H1 (cell line): ENCODE results near the gene VARS2. TPM values are rescaled to one million over a fixed set of nuclear protein-coding genes. Genes with fewer than 3 reads are reported as not detected.
"Not testable (repeated sequence)": the region's sequence is repeated elsewhere in the genome, so short reads cannot be mapped to it uniquely, and the experiment has no call there.

Experiments used
- CTCF ChIA-PET: fragments of 300-600 bp; sonication (Branson Sonifier 250); formaldehyde crosslinking; loops from one replicate; lab custom pipeline; 2021; ENCODE audit not compliant: partially characterized antibody; lab: Charles Lee
- POLR2A ChIA-PET: fragments of 300-600 bp; sonication (Branson Sonifier 250); formaldehyde crosslinking; loops from one replicate; lab custom pipeline; 2021; ENCODE audit warnings: inconsistent platforms; ENCODE audit not compliant: partially characterized antibody; lab: Charles Lee
- DNase-seq, 2 experiments: peaks; one replicate each; pipeline versions ENCODE4 v3.0.0 to v3.0.0-alpha.2; 2010 to 2022; ENCODE audit warnings: low spot score in 2 of 2, low read depth in 1 of 2, mixed read lengths in 1 of 2
- FAIRE-seq: peaks from 2 replicates; lab custom pipeline; 2011; peaks lifted over from hg19 to GRCh38; lab: Jason Lieb, UNC
- H2AFZ ChIP-seq: 2 replicates; pipeline ENCODE4 v1.8.1; 2012; ENCODE audit warnings: low read length, inconsistent platforms
- H2AK5ac ChIP-seq: 2 replicates; pipeline ENCODE4 v1.6.1; 2013; ENCODE audit warnings: low read depth, low read length
- H2BK120ac ChIP-seq: replicated peaks from 2 replicates; pipeline ENCODE3; 2013; ENCODE audit warnings: low read depth, low read length, inconsistent platforms
- H2BK12ac ChIP-seq: 2 replicates; pipeline ENCODE4 v1.6.1; 2013; ENCODE audit warnings: low read depth, low read length
- H2BK15ac ChIP-seq: 2 replicates; pipeline ENCODE4 v1.6.1; 2013; ENCODE audit warnings: low read length
- H2BK20ac ChIP-seq: 2 replicates; pipeline ENCODE4 v1.6.1; 2013; ENCODE audit warnings: low read length
- H2BK5ac ChIP-seq: 2 replicates; pipeline ENCODE4 v1.6.1; 2013; ENCODE audit warnings: low read depth, low read length
- H3K14ac ChIP-seq: 2 replicates; pipeline ENCODE4 v1.6.1; 2013; ENCODE audit warnings: inconsistent platforms; ENCODE audit not compliant: insufficient read length
- H3K18ac ChIP-seq: 2 replicates; pipeline ENCODE4 v1.6.1; 2013; ENCODE audit warnings: low read length; ENCODE audit errors: extremely low read depth
- H3K23ac ChIP-seq: 2 replicates; pipeline ENCODE4 v1.6.1; 2013; ENCODE audit warnings: inconsistent platforms; ENCODE audit not compliant: insufficient read length
- H3K23me2 ChIP-seq: 2 replicates; pipeline ENCODE4 v1.6.1; 2013; ENCODE audit warnings: low read depth, low read length
- H3K27ac ChIP-seq: 2 replicates; pipeline ENCODE4 v1.6.1; 2011; ENCODE audit warnings: low read depth, low read length, inconsistent platforms
- H3K27me3 ChIP-seq, 4 experiments: replicated peaks in 1 of 4; 1 replicate in 1 of 4; 2 replicates in 3 of 4; pipeline versions ENCODE4 v1.6.1 to v1.8.1; 2011 to 2013; ENCODE audit warnings: low read length in 3 of 4, mild to moderate bottlenecking in 3 of 4, inconsistent platforms in 2 of 4, mixed read lengths in 2 of 4, moderate library complexity in 1 of 4; ENCODE audit not compliant: control insufficient read depth in 3 of 4, insufficient read depth in 3 of 4; ENCODE audit errors: extremely low read depth in 1 of 4
- H3K36me3 ChIP-seq, 4 experiments: 2 replicates each; pipeline versions ENCODE4 v1.6.1 to v1.8.1; 2011 to 2013; ENCODE audit warnings: mild to moderate bottlenecking in 4 of 4, low read length in 3 of 4, moderate library complexity in 2 of 4, control low read depth in 1 of 4, inconsistent platforms in 1 of 4; ENCODE audit not compliant: insufficient read depth in 4 of 4, control insufficient read depth in 2 of 4
- H3K4ac ChIP-seq: replicated peaks from 2 replicates; pipeline ENCODE3; 2013; ENCODE audit warnings: low read length, low read depth, mixed read lengths, inconsistent platforms; ENCODE audit not compliant: insufficient read length
- H3K4me1 ChIP-seq, 4 experiments: replicated peaks in 1 of 4; 1 replicate in 1 of 4; 2 replicates in 3 of 4; pipeline versions ENCODE4 v1.6.1 to v1.8.1; 2011 to 2013; ENCODE audit warnings: low read length in 3 of 4, inconsistent platforms in 2 of 4, mixed read lengths in 1 of 4; ENCODE audit not compliant: insufficient read depth in 4 of 4, control insufficient read depth in 3 of 4
- H3K4me2 ChIP-seq, 2 experiments: 2 replicates each; pipeline versions ENCODE4 v1.6.1 to v1.8.1; 2011 to 2013; ENCODE audit warnings: low read depth in 2 of 2, low read length in 2 of 2, control low read depth in 1 of 2, inconsistent platforms in 1 of 2, mild to moderate bottlenecking in 1 of 2; ENCODE audit not compliant: insufficient read depth in 1 of 2
- H3K4me3 ChIP-seq, 4 experiments: fragments of 200-600, 300-600 bp in 1 of 4; sonication (generic), shearing (Covaris generic), sonication (Bioruptor Twin) in 1 of 4; 2 replicates each; pipeline versions ENCODE4 v1.5.1 to v1.8.1; 2011 to 2016; ENCODE audit warnings: low read length in 4 of 4, low read depth in 3 of 4, control low read depth in 2 of 4, inconsistent platforms in 2 of 4, mild to moderate bottlenecking in 2 of 4, mixed read lengths in 1 of 4, moderate library complexity in 1 of 4; ENCODE audit not compliant: insufficient read depth in 2 of 4; ENCODE audit errors: extremely low read depth in 1 of 4
- H3K56ac ChIP-seq: replicated peaks from 2 replicates; pipeline ENCODE3; 2013; ENCODE audit warnings: low read depth, mild to moderate bottlenecking, mixed read lengths, low read length, inconsistent platforms; ENCODE audit not compliant: insufficient read length
- H3K79me1 ChIP-seq: 2 replicates; pipeline ENCODE4 v1.6.1; 2013; ENCODE audit warnings: low read depth, low read length, control low read depth
- H3K79me2 ChIP-seq, 2 experiments: 2 replicates each; pipeline versions ENCODE4 v1.6.1 to v1.8.1; 2012 to 2013; ENCODE audit warnings: low read length in 2 of 2, mild to moderate bottlenecking in 2 of 2, inconsistent platforms in 1 of 2; ENCODE audit not compliant: insufficient read depth in 2 of 2, control insufficient read depth in 1 of 2
- H3K9ac ChIP-seq, 4 experiments: replicated peaks in 1 of 4; 1 replicate in 1 of 4; 2 replicates in 3 of 4; pipeline versions ENCODE4 v1.6.1 to v1.8.1; 2011 to 2013; ENCODE audit warnings: low read depth in 3 of 4, low read length in 3 of 4, control low read depth in 2 of 4, mild to moderate bottlenecking in 2 of 4, moderate library complexity in 2 of 4, inconsistent platforms in 1 of 4; ENCODE audit errors: extremely low read depth in 1 of 4
- H3K9me3 ChIP-seq, 2 experiments: 2 replicates each; pipeline versions ENCODE4 v1.6.1 to v1.8.1; 2012 to 2013; ENCODE audit warnings: mild to moderate bottlenecking in 2 of 2, moderate library complexity in 2 of 2, control low read depth in 1 of 2, inconsistent platforms in 1 of 2, low read depth in 1 of 2, low read length in 1 of 2, mixed read lengths in 1 of 2; ENCODE audit not compliant: insufficient read depth in 2 of 2
- H4K20me1 ChIP-seq, 2 experiments: replicated peaks in 1 of 2; 2 replicates each; pipeline versions ENCODE3 to v1.8.1; 2011 to 2013; ENCODE audit warnings: inconsistent platforms in 2 of 2, low read length in 2 of 2, mild to moderate bottlenecking in 1 of 2; ENCODE audit not compliant: insufficient read depth in 2 of 2, control insufficient read depth in 1 of 2
- H4K5ac ChIP-seq: 2 replicates; pipeline ENCODE4 v1.6.1; 2013; ENCODE audit warnings: low read length, low read depth, mixed read lengths, inconsistent platforms; ENCODE audit not compliant: insufficient read length
- H4K8ac ChIP-seq: 2 replicates; pipeline ENCODE4 v1.8.0; 2013; ENCODE audit warnings: mild to moderate bottlenecking, moderate library complexity, low read length, inconsistent platforms; ENCODE audit not compliant: insufficient read depth; ENCODE audit errors: extremely low read depth
- H4K91ac ChIP-seq: replicated peaks from 2 replicates; pipeline ENCODE3; 2013; ENCODE audit warnings: low read length, mixed read lengths, inconsistent platforms; ENCODE audit not compliant: insufficient read length
- WGBS, 2 experiments: shearing (Covaris generic) in 1 of 2; methylation state at CpG; one replicate each; pipeline versions ENCODE4 v1.1.6 to v1.1.7; 2013 to 2015; ENCODE audit warnings: low lambda C conversion rate in 2 of 2, mixed read lengths in 2 of 2, inconsistent platforms in 1 of 2, low coverage in 1 of 2, missing lambda C conversion rate in 1 of 2; ENCODE audit not compliant: insufficient replicate concordance in 2 of 2, insufficient coverage in 1 of 2, insufficient read length in 1 of 2; ENCODE audit errors: extremely low coverage in 1 of 2, missing lambda C conversion rate in 1 of 2; 5-methylcytosine and 5-hydroxymethylcytosine counted together
- polyA plus RNA-seq, 7 experiments: library from polyadenylated mRNA; depleted of rRNA in 3 of 7; stranded (reverse) in 5 of 7; unstranded in 2 of 7; fragments of >200 nt in 5 of 7; fragments of 200-250 nt in 2 of 7; gene quantifications; 1 replicate in 5 of 7; 2 replicates in 1 of 7; 4 replicates in 1 of 7; pipeline versions ENCODE4 v1.2.1 to v1.2.3, GENCODE V29; 2011 to 2013; ENCODE audit warnings: missing spikeins in 2 of 7, mixed read lengths in 2 of 7
- total RNA-seq: library from RNA; stranded (reverse); fragmentation: NEBNext Ultra II Directional; extraction: Animal tissue kit (Norgen Biotek cat#: 25700); gene quantifications from 2 replicates; pipeline ENCODE4 v1.2.1, GENCODE V29; 2021

Gene VARS2
- total and polyA plus RNA-seq, 2 of the 8 experiments (the other 6 are each of a cell fraction or from before 2014, with no cell fraction given) = 26.8 to 47.7 TPM

DNA sequence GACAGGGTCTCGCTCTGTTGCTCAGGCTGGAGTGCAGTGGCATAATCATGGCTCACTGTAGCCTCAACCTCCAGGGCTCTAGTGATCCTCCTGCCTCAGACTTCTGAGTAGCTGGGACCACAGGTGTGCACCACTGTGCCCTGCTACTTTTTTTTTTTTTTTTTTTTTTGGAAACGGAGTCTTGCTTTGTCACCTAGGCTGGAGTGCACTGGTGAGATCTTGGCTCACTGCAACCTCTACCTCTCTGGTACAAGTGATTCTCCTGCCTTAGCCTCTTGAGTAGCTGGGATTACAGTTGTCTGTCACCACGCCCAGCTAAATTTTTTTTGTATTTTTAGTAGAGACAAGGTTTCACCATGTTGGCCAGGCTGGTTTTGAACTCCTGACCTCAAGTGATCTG, 13.0 kb downstream of the VARS2 start:
- FAIRE-seq, H3K9ac ChIP-seq, H3K14ac ChIP-seq, H4K5ac ChIP-seq, H2AFZ ChIP-seq, H3K56ac ChIP-seq, H2AK5ac ChIP-seq, H4K20me1 ChIP-seq, H2BK120ac ChIP-seq, H2BK5ac ChIP-seq, H3K23ac ChIP-seq, H3K18ac ChIP-seq, DNase-seq, H3K23me2 ChIP-seq, H4K8ac ChIP-seq, H3K27me3 ChIP-seq, H3K79me1 ChIP-seq, H3K27ac ChIP-seq, H3K79me2 ChIP-seq, H3K9me3 ChIP-seq, H2BK15ac ChIP-seq, H2BK12ac ChIP-seq, H4K91ac ChIP-seq, H3K4me1 ChIP-seq, H2BK20ac ChIP-seq, H3K4ac ChIP-seq, H3K4me3 ChIP-seq, H3K4me2 ChIP-seq: not testable (repeated sequence)
- H3K36me3 ChIP-seq = peaks cover 3 to 27% (median 14%) of the 10 kb centered on the region in 4 experiments; a peak in 7 of 8 replicates
- ChIA-PET POLR2A (interaction anchor here (0.8 to 3.6 kb wide), 2 partner anchors 11 to 45 kb away, joined by 3 to 22 read pairs; partner anchors contain the start of gene VARS2), CTCF (interaction anchor here (0.7 to 16.0 kb wide), 7 partner anchors 11 to 156 kb away, joined by 3 to 285 read pairs (median 10); partner anchors contain the start of genes MUCL3 and VARS2)
- 88% methylated on average over 2 of the region's 3 CpGs; no CpG with 5 or more reads in 1 of the 2 experiments for WGBS, 2 experiments
